GM21390 (cell line): ENCODE results near the gene VWA5B1.

Experiments used
- ATAC-seq: cut with Tn5 transposase; IDR thresholded peaks from one replicate; pipeline ENCODE4 v1.9.1; 2021; ENCODE audit not compliant: unreplicated experiment

The VWA5B1 gene

GRCh38 chr1:20320704-20321103 is 30.0 kb downstream of the VWA5B1 start:
- no peak for ATAC-seq

GRCh38 chr1:20321573-20321972 is 30.9 kb downstream of the VWA5B1 start:
- no peak for ATAC-seq

GRCh38 chr1:20322081-20322824 is 31.6 kb downstream of the VWA5B1 start:
- peak; percentile 73 for ATAC-seq

GRCh38 chr1:20322825-20323612 is 32.3 kb downstream of the VWA5B1 start:
- no peak for ATAC-seq

- no peak for ATAC-seq
These were observed 32.9 kb downstream of the VWA5B1 start for GRCh38 chr1:20323613-20323920.

- no peak for ATAC-seq
These were observed 34.2 kb downstream of the VWA5B1 start for GRCh38 chr1:20324704-20325406.

- ATAC-seq: no peak
These were observed 34.8 kb downstream of the VWA5B1 start for GRCh38 chr1:20325407-20325843.

- ATAC-seq: no peak
These were observed 35.3 kb downstream of the VWA5B1 start for GRCh38 chr1:20325844-20326420.

- no peak for ATAC-seq
These were observed 36.8 kb downstream of the VWA5B1 start for GRCh38 chr1:20327467-20327866.

GRCh38 chr1:20328201-20328600 is 37.5 kb downstream of the VWA5B1 start:
- ATAC-seq: no peak

- ATAC-seq: no peak
These were observed 39.3 kb downstream of the VWA5B1 start for GRCh38 chr1:20329793-20330542.

GRCh38 chr1:20334103-20334502 is 43.4 kb downstream of the VWA5B1 start:
- no peak for ATAC-seq

- no peak for ATAC-seq
These were observed 45.5 kb downstream of the VWA5B1 start for GRCh38 chr1:20336105-20336605.

- no peak for ATAC-seq
These were observed 46.9 kb downstream of the VWA5B1 start for GRCh38 chr1:20337581-20337980.

- ATAC-seq: no peak
These were observed 49.3 kb downstream of the VWA5B1 start for GRCh38 chr1:20339811-20340457.

- no peak for ATAC-seq
These were observed 51.8 kb downstream of the VWA5B1 start for GRCh38 chr1:20342294-20343148.

GRCh38 chr1:20343149-20343937 is 52.7 kb downstream of the VWA5B1 start:
- no peak for ATAC-seq

GRCh38 chr1:20343938-20344302 is 53.2 kb downstream of the VWA5B1 start:
- ATAC-seq: no peak
